AG04449 (cell line): ENCODE results near the gene RGS3.

Experiments used
- CTCF ChIA-PET: fragments of 350-600 bp; formaldehyde crosslinking; extraction: SDS; loops from one replicate; lab custom pipeline; 2021; ENCODE audit warnings: antibody characterized with exemption; lab: Yijun Ruan, JAX
- POLR2A ChIA-PET: fragments of 400-600, 350-600 bp; formaldehyde crosslinking; extraction: SDS; loops from one replicate; lab custom pipeline; 2020; ENCODE audit warnings: antibody characterized with exemption, inconsistent platforms; lab: Yijun Ruan, JAX
- DNase-seq: peaks from one replicate; pipeline ENCODE4 v3.0.0-alpha.2; 2010; ENCODE audit warnings: low read depth, low spot score
- H3K4me3 ChIP-seq: 2 replicates; pipeline ENCODE4 v1.5.1; 2011; ENCODE audit warnings: low read depth, mild to moderate bottlenecking, control low read depth, low read length
- TF ChIP-seq, protein P1 (sequence below): IDR thresholded peaks from one replicate; pipeline ENCODE4 v1.5.1; 2011; ENCODE audit warnings: mild to moderate bottlenecking, moderate library complexity, low read length, control low read depth, inconsistent platforms; ENCODE audit not compliant: insufficient read depth; ENCODE audit errors: missing control alignments

RGS3 gene

DNA sequence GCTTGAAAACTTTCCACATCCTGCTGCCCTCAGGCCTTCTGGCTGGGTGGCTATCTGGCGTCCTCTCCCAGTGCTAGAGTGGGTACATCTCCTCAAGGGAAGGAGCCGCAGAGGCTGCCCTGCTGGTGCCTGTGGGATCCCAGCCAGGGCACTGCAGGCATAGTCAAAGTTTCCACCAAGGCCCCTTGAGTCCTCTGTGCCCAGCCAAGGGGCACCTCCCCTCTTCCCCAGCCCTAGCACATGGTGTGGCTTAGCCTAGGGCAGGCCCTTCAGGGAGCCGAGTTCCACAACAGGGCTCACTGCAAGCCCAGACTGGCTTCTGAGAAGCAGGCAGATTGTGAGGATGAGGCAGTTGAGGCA lies 103.2 kb downstream of the RGS3 start:
- TF ChIP-seq, protein P1, sequence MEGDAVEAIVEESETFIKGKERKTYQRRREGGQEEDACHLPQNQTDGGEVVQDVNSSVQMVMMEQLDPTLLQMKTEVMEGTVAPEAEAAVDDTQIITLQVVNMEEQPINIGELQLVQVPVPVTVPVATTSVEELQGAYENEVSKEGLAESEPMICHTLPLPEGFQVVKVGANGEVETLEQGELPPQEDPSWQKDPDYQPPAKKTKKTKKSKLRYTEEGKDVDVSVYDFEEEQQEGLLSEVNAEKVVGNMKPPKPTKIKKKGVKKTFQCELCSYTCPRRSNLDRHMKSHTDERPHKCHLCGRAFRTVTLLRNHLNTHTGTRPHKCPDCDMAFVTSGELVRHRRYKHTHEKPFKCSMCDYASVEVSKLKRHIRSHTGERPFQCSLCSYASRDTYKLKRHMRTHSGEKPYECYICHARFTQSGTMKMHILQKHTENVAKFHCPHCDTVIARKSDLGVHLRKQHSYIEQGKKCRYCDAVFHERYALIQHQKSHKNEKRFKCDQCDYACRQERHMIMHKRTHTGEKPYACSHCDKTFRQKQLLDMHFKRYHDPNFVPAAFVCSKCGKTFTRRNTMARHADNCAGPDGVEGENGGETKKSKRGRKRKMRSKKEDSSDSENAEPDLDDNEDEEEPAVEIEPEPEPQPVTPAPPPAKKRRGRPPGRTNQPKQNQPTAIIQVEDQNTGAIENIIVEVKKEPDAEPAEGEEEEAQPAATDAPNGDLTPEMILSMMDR, result no peak
- no peak for DNase-seq
- ChIA-PET CTCF (interaction anchor here (1.7 to 4.7 kb wide), 4 partner anchors 8 to 121 kb away, joined by 6 to 38 read pairs (median 25); no protein-coding TSS in a partner anchor), POLR2A (interaction anchor here (0.7 to 1.0 kb wide), 2 partner anchors 13 to 18 kb away, joined by 3 to 4 read pairs; no protein-coding TSS in a partner anchor)
- H3K4me3 ChIP-seq, result peak overlapping the region; percentile 74

DNA sequence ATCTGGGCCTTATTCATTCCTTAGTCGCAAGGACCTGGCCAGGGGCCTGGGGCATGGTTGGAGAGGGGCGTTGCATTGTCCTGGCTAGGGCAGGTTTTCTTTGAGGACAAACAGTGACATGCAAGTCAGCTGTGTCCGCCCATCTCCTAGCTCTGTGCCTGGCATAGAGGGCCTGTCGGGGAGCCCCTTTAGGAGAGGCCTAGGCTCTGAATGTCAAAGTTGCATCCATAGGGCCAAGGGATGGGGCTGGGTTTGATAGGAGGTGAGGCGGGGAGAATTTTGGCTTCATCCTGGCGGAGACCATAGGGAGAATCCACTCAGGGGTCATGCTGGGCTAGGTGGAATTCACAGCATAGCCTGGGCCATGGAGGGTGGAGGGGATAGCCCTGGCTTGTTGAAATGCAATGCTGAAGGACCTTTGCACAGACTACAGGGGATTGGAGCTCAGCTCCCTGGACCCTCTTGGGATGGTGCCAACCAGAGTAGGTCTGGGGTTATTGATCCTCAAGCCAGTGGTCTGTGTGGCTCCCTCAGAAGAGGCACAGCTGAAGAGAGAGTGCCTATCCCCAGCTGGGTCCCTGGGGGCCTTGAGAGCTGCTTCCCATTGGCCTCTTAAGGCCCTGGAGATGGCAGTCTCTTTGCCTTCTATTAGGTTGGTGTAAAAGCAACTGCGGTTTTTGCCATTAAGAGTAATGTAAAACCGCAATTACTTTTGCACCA lies 104.0 kb downstream of the RGS3 start:
- H3K4me3 ChIP-seq, result no peak overlapping the region
- CTCF ChIA-PET, result interaction anchor here (1.0 to 4.4 kb wide), 2 partner anchors 24 to 122 kb away, joined by 4 to 21 read pairs; no protein-coding TSS in a partner anchor
- TF ChIP-seq, protein P1, result no peak
- no peak for DNase-seq
- POLR2A ChIA-PET, result interaction anchor here (1.0 kb wide), 1 partner anchor 12 kb away, joined by 4 read pairs; no protein-coding TSS in a partner anchor

DNA sequence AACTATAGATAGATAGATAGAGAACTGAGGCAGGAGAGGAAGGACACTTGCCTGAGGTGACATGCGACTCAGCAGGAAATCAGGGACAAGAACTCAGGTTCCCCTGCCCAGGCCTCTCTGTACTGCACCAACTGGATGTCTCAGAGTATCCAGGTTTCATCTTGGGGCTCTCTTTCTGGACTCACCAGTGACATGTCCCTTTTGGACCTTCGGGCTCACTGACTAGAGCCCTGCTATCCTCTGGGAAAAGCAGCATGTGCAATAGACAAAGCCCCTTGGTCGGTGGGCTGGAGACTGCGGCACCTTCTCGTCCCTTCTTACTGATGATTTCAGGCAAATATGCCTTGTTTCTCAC lies 104.5 kb downstream of the RGS3 start:
- TF ChIP-seq, protein P1, result no peak
- no peak overlapping the region for H3K4me3 ChIP-seq
- ChIA-PET CTCF (interaction anchor here (1.0 kb wide), 1 partner anchor 24 kb away, joined by 4 read pairs; no protein-coding TSS in a partner anchor), POLR2A (interaction anchor here (1.2 kb wide), 1 partner anchor 11 kb away, joined by 4 read pairs; no protein-coding TSS in a partner anchor)
- DNase-seq, result no peak

DNA sequence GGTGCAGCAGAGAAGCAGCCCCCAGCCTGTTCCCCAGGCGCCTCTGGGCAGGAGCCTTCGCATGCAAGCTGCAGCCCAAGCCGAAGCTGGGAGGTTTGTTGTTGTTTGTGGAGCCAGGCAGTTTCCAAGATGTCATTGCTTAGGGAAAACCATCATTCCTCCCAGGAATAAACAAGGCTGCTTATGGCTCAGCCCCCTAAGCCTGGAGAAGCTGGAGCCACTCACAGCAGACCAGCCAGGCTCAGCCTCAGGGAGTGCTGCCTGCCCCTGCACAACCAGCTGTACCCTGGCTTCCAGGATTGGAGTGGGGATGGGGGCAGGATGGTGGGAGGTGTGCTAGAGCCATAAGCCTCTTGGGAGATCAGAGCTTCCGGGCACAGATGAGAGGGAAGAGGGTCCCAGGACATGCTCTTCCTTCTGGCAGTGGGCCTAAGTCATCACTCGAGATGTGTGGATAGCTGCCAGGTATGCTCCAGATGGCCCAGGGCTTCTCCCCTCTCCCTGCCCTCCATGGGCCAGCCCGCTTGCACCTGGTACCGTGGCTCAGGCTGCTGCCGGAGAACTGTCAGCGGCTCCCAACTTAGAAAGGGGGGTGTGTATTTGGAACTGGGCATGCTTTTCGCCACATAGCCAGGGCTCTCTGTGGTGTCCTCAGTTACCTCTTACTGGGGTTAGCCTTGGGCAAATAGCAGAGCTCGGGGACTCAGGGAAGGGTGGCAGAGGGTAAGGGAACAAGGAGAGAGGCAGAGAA lies 105.2 kb downstream of the RGS3 start:
- no peak for DNase-seq
- no peak overlapping the region for H3K4me3 ChIP-seq
- ChIA-PET POLR2A (interaction anchor here (1.2 kb wide), 1 partner anchor 10 kb away, joined by 4 read pairs; no protein-coding TSS in a partner anchor), CTCF (interaction anchor here (0.6 to 3.0 kb wide), 6 partner anchors 9 to 115 kb away, joined by 3 to 16 read pairs (median 4); no protein-coding TSS in a partner anchor)
- TF ChIP-seq, protein P1, result no peak

DNA sequence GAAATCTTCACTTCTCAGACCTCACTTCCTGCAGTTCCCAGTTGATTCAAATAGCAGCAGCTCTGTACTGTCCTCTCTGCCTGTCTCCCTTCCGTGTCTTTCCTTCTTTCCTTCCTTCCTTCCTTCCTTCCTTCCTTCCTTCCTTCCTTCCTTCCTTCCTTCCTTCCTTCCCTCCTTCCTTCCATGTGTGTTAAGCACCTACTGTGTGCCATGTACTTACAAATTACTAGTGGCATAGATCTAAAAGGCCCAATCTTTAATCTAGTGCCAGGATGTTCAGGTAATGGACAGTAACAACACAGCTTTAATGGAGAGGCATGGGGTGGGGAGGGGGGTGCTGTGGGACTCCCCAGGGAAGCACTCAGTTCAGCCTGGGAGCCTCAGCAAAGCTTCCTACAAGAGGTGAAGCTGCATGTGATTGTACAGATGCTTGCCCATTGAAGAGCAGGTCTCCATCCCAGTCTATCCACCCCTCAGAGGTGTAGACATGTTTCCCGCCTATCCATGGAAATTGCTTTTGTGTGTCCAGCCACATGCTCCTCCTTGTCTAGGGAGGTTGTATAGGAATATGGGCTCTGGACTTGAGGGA lies 106.0 kb downstream of the RGS3 start:
- no peak for DNase-seq
- TF ChIP-seq, protein P1, result no peak
- POLR2A ChIA-PET, result no interaction called here
- CTCF ChIA-PET, result interaction anchor here (0.6 to 3.0 kb wide), 6 partner anchors 8 to 124 kb away, joined by 3 to 16 read pairs (median 5); no protein-coding TSS in a partner anchor
- no peak overlapping the region for H3K4me3 ChIP-seq

DNA sequence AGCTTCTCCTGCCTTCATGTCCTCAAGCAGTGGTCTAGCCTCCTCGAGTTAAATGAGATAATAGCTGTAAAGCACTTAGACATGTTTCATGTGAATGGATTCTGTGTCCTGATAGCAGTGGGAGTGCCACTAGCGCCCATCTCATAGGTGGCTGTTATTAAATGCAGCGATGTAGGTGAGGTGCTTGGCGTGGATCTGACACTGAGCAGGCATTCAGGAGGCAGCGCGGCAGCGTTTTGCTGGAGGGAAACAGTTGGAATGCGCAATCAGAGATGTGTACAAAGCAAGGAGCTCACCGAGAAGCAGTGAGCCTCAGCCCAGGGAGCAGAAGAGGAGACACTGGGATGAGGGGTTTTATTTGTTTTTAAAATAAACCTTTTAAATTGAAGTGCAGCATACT lies 106.6 kb downstream of the RGS3 start:
- CTCF ChIA-PET, result interaction anchor here (1.3 to 3.0 kb wide), 4 partner anchors 12 to 124 kb away, joined by 5 to 16 read pairs (median 6); no protein-coding TSS in a partner anchor
- DNase-seq, result no peak
- H3K4me3 ChIP-seq, result no peak overlapping the region
- TF ChIP-seq, protein P1, result no peak
- POLR2A ChIA-PET, result no interaction called here
